Neural progenitor cell (in vitro differentiated cells): ENCODE results near the gene CBR1. TPM values are rescaled to one million over a fixed set of nuclear protein-coding genes. Genes with fewer than 3 reads are reported as not detected.
A peak's percentile ranks its signal among the peaks of the same experiment; 100 is the strongest.
"Not testable (repeated sequence)": the region's sequence is repeated elsewhere in the genome, so short reads cannot be mapped to it uniquely, and the experiment has no call there.

Source experiments
- DNase-seq: peaks from one replicate; pipeline ENCODE4 v3.0.0-alpha.2; 2016; ENCODE audit warnings: low spot score
- H2AFZ ChIP-seq: fragments of 200-600 bp; sonication (generic); replicated peaks from 2 replicates; pipeline ENCODE4 v1.6.1; 2016; ENCODE audit warnings: antibody characterized with exemption
- H3F3A ChIP-seq: fragments of 200-600 bp; sonication (generic); 2 replicates; pipeline ENCODE4 v1.6.1; 2016; ENCODE audit warnings: antibody characterized with exemption, low read depth
- H3K27ac ChIP-seq: fragments of 200-600 bp; sonication (generic); 2 replicates; pipeline ENCODE4 v1.5.1; 2016; ENCODE audit warnings: mild to moderate bottlenecking
- H3K27me3 ChIP-seq: fragments of 200-600 bp; sonication (generic); 2 replicates; pipeline ENCODE4 v1.6.1; 2016; ENCODE audit warnings: mild to moderate bottlenecking, moderate library complexity
- H3K36me3 ChIP-seq: fragments of 200-600 bp; sonication (generic); 2 replicates; pipeline ENCODE4 v1.5.1; 2016
- H3K4me1 ChIP-seq: fragments of 200-600 bp; sonication (generic); 2 replicates; pipeline ENCODE4 v1.6.1; 2016; ENCODE audit warnings: mixed run types
- H3K4me2 ChIP-seq: fragments of 200-600 bp; sonication (generic); 2 replicates; pipeline ENCODE4 v1.6.1; 2016
- H3K4me3 ChIP-seq: fragments of 200-600 bp; sonication (generic); 2 replicates; pipeline ENCODE4 v1.5.1; 2016
- H3K79me2 ChIP-seq: fragments of 200-600 bp; sonication (generic); 2 replicates; pipeline ENCODE4 v1.6.1; 2016; ENCODE audit warnings: low read depth
- H3K9ac ChIP-seq: fragments of 200-600 bp; sonication (generic); 2 replicates; pipeline ENCODE4 v1.6.1; 2016
- H3K9me3 ChIP-seq: fragments of 200-600 bp; sonication (generic); 2 replicates; pipeline ENCODE4 v1.5.1; 2016; ENCODE audit warnings: low read depth
- H4K20me1 ChIP-seq: fragments of 200-600 bp; sonication (generic); 2 replicates; pipeline ENCODE4 v1.6.1; 2016; ENCODE audit warnings: low read depth
- H3K27ac Mint-ChIP-seq: 3 replicates; pipeline ENCODE4 v1.8.0; 2021; ENCODE audit warnings: mixed read lengths
- H3K27me3 Mint-ChIP-seq: 2 replicates; pipeline ENCODE4 v1.8.0; 2022; ENCODE audit warnings: low read depth, mild to moderate bottlenecking, inconsistent platforms, moderate library complexity, mixed read lengths; ENCODE audit not compliant: insufficient read depth
- H3K36me3 Mint-ChIP-seq: 3 replicates; pipeline ENCODE4 v1.8.0; 2021; ENCODE audit warnings: mixed read lengths
- H3K4me1 Mint-ChIP-seq: 3 replicates; pipeline ENCODE4 v1.8.0; 2021; ENCODE audit warnings: mixed read lengths
- H3K4me3 Mint-ChIP-seq: 3 replicates; pipeline ENCODE4 v1.8.0; 2021; ENCODE audit warnings: mild to moderate bottlenecking, moderate library complexity, mixed read lengths
- H3K9me3 Mint-ChIP-seq: 3 replicates; pipeline ENCODE4 v1.8.0; 2020; ENCODE audit warnings: mixed read lengths
- EZH2 ChIP-seq: fragments of 200-600 bp; sonication (generic); IDR thresholded peaks from 2 replicates; pipeline ENCODE4 v1.6.1; 2017; ENCODE audit warnings: antibody characterized with exemption, mild to moderate bottlenecking, moderate library complexity
- EZH2phosphoT487 ChIP-seq: fragments of 200-600 bp; sonication (generic); IDR thresholded peaks from 2 replicates; pipeline ENCODE4 v1.6.1; 2017; ENCODE audit warnings: antibody characterized with exemption
- total RNA-seq: library from RNA; depleted of rRNA; stranded (reverse); fragments of >200 nt; gene quantifications from 2 replicates; pipeline ENCODE4 v1.2.3, GENCODE V29; 2015; ENCODE audit warnings: low replicate concordance
- TF ChIP-seq, protein P1 (sequence below): fragments of 200-600 bp; sonication (generic); IDR thresholded peaks from 2 replicates; pipeline ENCODE4 v1.5.1; 2017; ENCODE audit warnings: antibody characterized with exemption, mild to moderate bottlenecking

The CBR1 gene
- total RNA-seq, 1 donor from 2014 or later, result 24.9 TPM

- H2AFZ ChIP-seq, result no peak overlapping the region
- no peaks in the 10 kb centered on the region for H3K27me3 ChIP-seq
- H3K27ac ChIP-seq, result no peak overlapping the region
- H3K4me1 ChIP-seq, result no peaks in the 10 kb centered on the region
- no peaks in the 10 kb centered on the region for H3K79me2 ChIP-seq
- H3K36me3 ChIP-seq, result no peaks in the 10 kb centered on the region
- H3K27me3 Mint-ChIP-seq, result peaks cover 9% of the 10 kb centered on the region
- no peak for TF ChIP-seq EZH2
- TF ChIP-seq EZH2phosphoT487, result no peak
- TF ChIP-seq, protein P1, sequence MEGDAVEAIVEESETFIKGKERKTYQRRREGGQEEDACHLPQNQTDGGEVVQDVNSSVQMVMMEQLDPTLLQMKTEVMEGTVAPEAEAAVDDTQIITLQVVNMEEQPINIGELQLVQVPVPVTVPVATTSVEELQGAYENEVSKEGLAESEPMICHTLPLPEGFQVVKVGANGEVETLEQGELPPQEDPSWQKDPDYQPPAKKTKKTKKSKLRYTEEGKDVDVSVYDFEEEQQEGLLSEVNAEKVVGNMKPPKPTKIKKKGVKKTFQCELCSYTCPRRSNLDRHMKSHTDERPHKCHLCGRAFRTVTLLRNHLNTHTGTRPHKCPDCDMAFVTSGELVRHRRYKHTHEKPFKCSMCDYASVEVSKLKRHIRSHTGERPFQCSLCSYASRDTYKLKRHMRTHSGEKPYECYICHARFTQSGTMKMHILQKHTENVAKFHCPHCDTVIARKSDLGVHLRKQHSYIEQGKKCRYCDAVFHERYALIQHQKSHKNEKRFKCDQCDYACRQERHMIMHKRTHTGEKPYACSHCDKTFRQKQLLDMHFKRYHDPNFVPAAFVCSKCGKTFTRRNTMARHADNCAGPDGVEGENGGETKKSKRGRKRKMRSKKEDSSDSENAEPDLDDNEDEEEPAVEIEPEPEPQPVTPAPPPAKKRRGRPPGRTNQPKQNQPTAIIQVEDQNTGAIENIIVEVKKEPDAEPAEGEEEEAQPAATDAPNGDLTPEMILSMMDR, result no peak
- peaks cover 15% of the 10 kb centered on the region for H3K9me3 Mint-ChIP-seq
- no peak for DNase-seq
- H3K4me3 ChIP-seq, result no peak overlapping the region
- peak overlapping the region; percentile 43 for H3K27ac Mint-ChIP-seq
- H3K36me3 Mint-ChIP-seq, result peaks cover 5% of the 10 kb centered on the region
- H4K20me1 ChIP-seq, result no peaks in the 10 kb centered on the region
- H3K4me3 Mint-ChIP-seq, result peak overlapping the region; percentile 80
- peak overlapping the region; percentile 82 for H3K4me2 ChIP-seq
- H3K9ac ChIP-seq, result no peak overlapping the region
- peaks cover 3% of the 10 kb centered on the region for H3K4me1 Mint-ChIP-seq
- H3F3A ChIP-seq, result no peaks in the 10 kb centered on the region
- H3K9me3 ChIP-seq, result peaks cover 6% of the 10 kb centered on the region
Observed at GRCh38 chr21:36070999-36071398, 1.2 kb downstream of the CBR1 start.

DNA sequence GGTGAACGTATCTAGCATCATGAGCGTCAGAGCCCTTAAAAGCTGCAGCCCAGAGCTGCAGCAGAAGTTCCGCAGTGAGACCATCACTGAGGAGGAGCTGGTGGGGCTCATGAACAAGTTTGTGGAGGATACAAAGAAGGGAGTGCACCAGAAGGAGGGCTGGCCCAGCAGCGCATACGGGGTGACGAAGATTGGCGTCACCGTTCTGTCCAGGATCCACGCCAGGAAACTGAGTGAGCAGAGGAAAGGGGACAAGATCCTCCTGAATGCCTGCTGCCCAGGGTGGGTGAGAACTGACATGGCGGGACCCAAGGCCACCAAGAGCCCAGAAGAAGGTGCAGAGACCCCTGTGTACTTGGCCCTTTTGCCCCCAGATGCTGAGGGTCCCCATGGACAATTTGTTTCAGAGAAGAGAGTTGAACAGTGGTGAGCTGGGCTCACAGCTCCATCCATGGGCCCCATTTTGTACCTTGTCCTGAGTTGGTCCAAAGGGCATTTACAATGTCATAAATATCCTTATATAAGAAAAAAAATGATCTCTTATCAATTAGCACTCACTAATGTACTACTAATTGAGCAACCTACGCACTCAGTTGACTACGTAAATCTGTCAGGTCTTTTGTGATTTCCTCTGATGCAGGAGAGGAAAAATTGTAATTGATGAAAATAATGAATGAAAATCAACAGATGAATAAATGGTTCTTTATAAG, 2.8 kb downstream of the CBR1 start:
- TF ChIP-seq, protein P1, result no peak
- TF ChIP-seq EZH2 (no peak), EZH2phosphoT487 (no peak)
- Mint-ChIP-seq H3K9me3 (peaks cover 13% of the 10 kb centered on the region), H3K4me1 (peaks cover 3% of the 10 kb centered on the region), H3K27me3 (peaks cover 2% of the 10 kb centered on the region), H3K27ac (no peak overlapping the region), H3K36me3 (peaks cover 5% of the 10 kb centered on the region), H3K4me3 (no peak overlapping the region)
- Histone ChIP-seq H3K9me3 (peaks cover 6% of the 10 kb centered on the region), H2AFZ (no peak overlapping the region), H3K4me2 (no peak overlapping the region), H3K27ac (no peak overlapping the region), H3K27me3 (no peaks in the 10 kb centered on the region), H3K4me3 (no peak overlapping the region), H3K36me3 (no peaks in the 10 kb centered on the region), H3F3A (no peaks in the 10 kb centered on the region), H3K9ac (no peak overlapping the region), H3K79me2 (no peaks in the 10 kb centered on the region), H4K20me1 (no peaks in the 10 kb centered on the region), H3K4me1 (no peaks in the 10 kb centered on the region)
- DNase-seq, result no peak

GRCh38 chr21:36073181-36073580, 3.4 kb downstream of the CBR1 start:
- no peaks in the 10 kb centered on the region for H4K20me1 ChIP-seq
- no peak overlapping the region for H3K4me3 ChIP-seq
- no peak for DNase-seq
- no peak overlapping the region for H3K27ac ChIP-seq
- H3K27ac Mint-ChIP-seq, result no peak overlapping the region
- H3K4me1 Mint-ChIP-seq, result peaks cover 3% of the 10 kb centered on the region
- H3K79me2 ChIP-seq, result no peaks in the 10 kb centered on the region
- H3K9me3 ChIP-seq, result peaks cover 6% of the 10 kb centered on the region
- no peak overlapping the region for H3K4me3 Mint-ChIP-seq
- peaks cover 4% of the 10 kb centered on the region for H3K27me3 Mint-ChIP-seq
- H2AFZ ChIP-seq, result no peak overlapping the region
- H3K9ac ChIP-seq, result no peak overlapping the region
- H3F3A ChIP-seq, result no peaks in the 10 kb centered on the region
- no peaks in the 10 kb centered on the region for H3K27me3 ChIP-seq
- H3K4me1 ChIP-seq, result no peaks in the 10 kb centered on the region
- no peaks in the 10 kb centered on the region for H3K36me3 ChIP-seq
- peaks cover 5% of the 10 kb centered on the region for H3K36me3 Mint-ChIP-seq
- TF ChIP-seq, protein P1, result no peak
- no peak for TF ChIP-seq EZH2phosphoT487
- TF ChIP-seq EZH2, result no peak
- no peak overlapping the region for H3K4me2 ChIP-seq
- peaks cover 12% of the 10 kb centered on the region for H3K9me3 Mint-ChIP-seq

- H3K79me2 ChIP-seq, H3K27ac ChIP-seq, H3K9me3 ChIP-seq, H3K9ac ChIP-seq, H3K4me3 ChIP-seq, H3K27me3 ChIP-seq, H3K27ac Mint-ChIP-seq, DNase-seq, H3K36me3 ChIP-seq, H3K4me2 ChIP-seq, H3K4me3 Mint-ChIP-seq, H2AFZ ChIP-seq, H3K4me1 Mint-ChIP-seq, H3K4me1 ChIP-seq, H4K20me1 ChIP-seq, H3K36me3 Mint-ChIP-seq, H3K9me3 Mint-ChIP-seq, H3K27me3 Mint-ChIP-seq, H3F3A ChIP-seq: not testable (repeated sequence)
Observed at GRCh38 chr21:36073911-36074310, 4.1 kb downstream of the CBR1 start.
